ENCODE results near the gene FBLN2. TPM values are rescaled to one million over a fixed set of nuclear protein-coding genes. Genes with fewer than 3 reads are reported as not detected.

The FBLN2 gene
- polyA plus RNA-seq, 3 donors = 0.08 TPM; not detected in 2

DNA sequence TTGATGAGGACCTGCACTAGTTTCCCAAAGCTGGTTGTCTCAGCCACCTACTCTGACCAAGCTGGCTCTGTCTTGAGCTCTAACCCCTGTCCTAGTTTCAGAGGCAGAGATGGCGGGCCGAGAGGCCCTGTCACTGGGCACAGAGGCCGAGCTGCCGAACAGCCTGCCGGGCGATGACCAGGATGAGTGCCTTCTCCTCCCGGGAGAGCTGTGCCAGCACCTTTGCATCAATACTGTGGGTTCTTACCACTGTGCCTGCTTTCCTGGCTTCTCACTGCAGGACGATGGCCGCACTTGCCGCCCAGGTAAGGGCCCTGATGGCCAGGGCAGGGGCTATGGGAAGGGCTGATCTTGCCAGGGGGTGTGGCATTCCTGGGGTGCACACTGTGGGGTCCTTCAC lies 69.1 kb downstream of the FBLN2 start:
- Mint-ChIP-seq H3K36me3 (no peaks in the 10 kb centered on the region), H3K27me3 (ENCODE audit: low read depth in 3 of 3) (peaks cover 0 to 5% (median 0%) of the 10 kb centered on the region in 3 donors), H3K9me3 (peaks cover 0 to 4% (median 2%) of the 10 kb centered on the region in 7 donors), H3K4me3 (no peak overlapping the region), H3K27ac (peak overlapping the region in 1 of 7 donors; percentile 72), H3K4me1 (no peaks in the 10 kb centered on the region)
- intact Hi-C loops (cut with micrococcal nuclease) = no loop called here
- Histone ChIP-seq H2AFZ (ENCODE audit: insufficient read depth, low read depth, low read length, poor library complexity, severe bottlenecking) (no peak overlapping the region), H3K9ac (ENCODE audit: insufficient read depth, low read length, poor library complexity, severe bottlenecking) (no peak overlapping the region), H3K27ac (ENCODE audit: low read depth in 1 of 2, low read length in 2 of 2) (no peak overlapping the region), H3K4me1 (ENCODE audit: control insufficient read depth in 1 of 2, insufficient read depth in 2 of 2, low read length in 2 of 2) (no peaks in the 10 kb centered on the region), H3K36me3 (replicated peaks in 1 of 2; ENCODE audit: control insufficient read depth in 1 of 2, insufficient read depth in 2 of 2, low read length in 2 of 2) (no peaks in the 10 kb centered on the region), H3K4me3 (replicated peaks in 1 of 3; ENCODE audit: low read depth in 2 of 3, low read length in 3 of 3) (no peak overlapping the region), H3K4me2 (replicated peaks; ENCODE audit: extremely low read depth, low read length, poor library complexity, severe bottlenecking) (no peak overlapping the region), H4K20me1 (ENCODE audit: insufficient read depth, low read length) (no peaks in the 10 kb centered on the region), H3K9me3 (replicated peaks in 1 of 2; ENCODE audit: control insufficient read depth in 1 of 2, insufficient read depth in 1 of 2, low read length in 2 of 2) (no peaks in the 10 kb centered on the region), H3K27me3 (ENCODE audit: control insufficient read depth in 2 of 2, insufficient read depth in 2 of 2, low read length in 2 of 2) (no peaks in the 10 kb centered on the region), H3K79me2 (ENCODE audit: insufficient read depth, low read length) (no peaks in the 10 kb centered on the region)
- no peak for DNase-seq
- TF ChIP-seq, protein P1, sequence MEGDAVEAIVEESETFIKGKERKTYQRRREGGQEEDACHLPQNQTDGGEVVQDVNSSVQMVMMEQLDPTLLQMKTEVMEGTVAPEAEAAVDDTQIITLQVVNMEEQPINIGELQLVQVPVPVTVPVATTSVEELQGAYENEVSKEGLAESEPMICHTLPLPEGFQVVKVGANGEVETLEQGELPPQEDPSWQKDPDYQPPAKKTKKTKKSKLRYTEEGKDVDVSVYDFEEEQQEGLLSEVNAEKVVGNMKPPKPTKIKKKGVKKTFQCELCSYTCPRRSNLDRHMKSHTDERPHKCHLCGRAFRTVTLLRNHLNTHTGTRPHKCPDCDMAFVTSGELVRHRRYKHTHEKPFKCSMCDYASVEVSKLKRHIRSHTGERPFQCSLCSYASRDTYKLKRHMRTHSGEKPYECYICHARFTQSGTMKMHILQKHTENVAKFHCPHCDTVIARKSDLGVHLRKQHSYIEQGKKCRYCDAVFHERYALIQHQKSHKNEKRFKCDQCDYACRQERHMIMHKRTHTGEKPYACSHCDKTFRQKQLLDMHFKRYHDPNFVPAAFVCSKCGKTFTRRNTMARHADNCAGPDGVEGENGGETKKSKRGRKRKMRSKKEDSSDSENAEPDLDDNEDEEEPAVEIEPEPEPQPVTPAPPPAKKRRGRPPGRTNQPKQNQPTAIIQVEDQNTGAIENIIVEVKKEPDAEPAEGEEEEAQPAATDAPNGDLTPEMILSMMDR (IDR thresholded peaks at IDR 0.05) = no peak
- 97% methylated on average over 8 of the region's 10 CpGs for WGBS (ENCODE audit: insufficient coverage)

DNA sequence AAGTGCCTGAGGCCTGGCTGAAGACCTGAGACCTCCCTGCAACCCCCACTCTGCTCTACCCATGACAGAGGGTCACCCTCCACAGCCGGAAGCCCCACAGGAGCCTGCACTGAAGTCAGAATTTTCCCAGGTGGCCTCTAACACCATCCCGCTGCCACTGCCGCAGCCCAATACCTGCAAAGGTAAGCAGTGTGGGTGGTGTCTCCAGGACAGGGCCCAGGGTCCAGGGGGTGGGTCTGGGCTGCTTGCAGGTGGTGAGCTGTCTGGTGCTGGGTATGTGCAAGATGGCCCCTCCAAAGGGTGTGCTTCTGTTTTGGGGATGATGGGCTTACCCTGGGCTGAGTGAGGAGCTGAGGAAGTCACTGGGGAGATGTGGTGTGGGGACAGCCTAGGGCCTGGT lies 69.9 kb downstream of the FBLN2 start:
- H3K27ac Mint-ChIP-seq = no peak overlapping the region
- Histone ChIP-seq H3K4me3 (replicated peaks in 1 of 3; ENCODE audit: low read depth in 2 of 3, low read length in 3 of 3) (no peak overlapping the region), H3K4me1 (ENCODE audit: control insufficient read depth in 1 of 2, insufficient read depth in 2 of 2, low read length in 2 of 2) (no peaks in the 10 kb centered on the region), H3K79me2 (ENCODE audit: insufficient read depth, low read length) (no peaks in the 10 kb centered on the region), H4K20me1 (ENCODE audit: insufficient read depth, low read length) (no peaks in the 10 kb centered on the region), H3K36me3 (replicated peaks in 1 of 2; ENCODE audit: control insufficient read depth in 1 of 2, insufficient read depth in 2 of 2, low read length in 2 of 2) (no peaks in the 10 kb centered on the region), H3K27ac (ENCODE audit: low read depth in 1 of 2, low read length in 2 of 2) (no peak overlapping the region), H3K9me3 (replicated peaks in 1 of 2; ENCODE audit: control insufficient read depth in 1 of 2, insufficient read depth in 1 of 2, low read length in 2 of 2) (no peaks in the 10 kb centered on the region), H3K27me3 (ENCODE audit: control insufficient read depth in 2 of 2, insufficient read depth in 2 of 2, low read length in 2 of 2) (no peaks in the 10 kb centered on the region), H2AFZ (ENCODE audit: insufficient read depth, low read depth, low read length, poor library complexity, severe bottlenecking) (no peak overlapping the region), H3K4me2 (replicated peaks; ENCODE audit: extremely low read depth, low read length, poor library complexity, severe bottlenecking) (no peak overlapping the region), H3K9ac (ENCODE audit: insufficient read depth, low read length, poor library complexity, severe bottlenecking) (no peak overlapping the region)
- WGBS (ENCODE audit: insufficient coverage) = no CpG with 5 or more reads among the region's 3 CpGs
- no peak overlapping the region for H3K4me3 Mint-ChIP-seq
- H3K27me3 Mint-ChIP-seq (ENCODE audit: low read depth in 3 of 3) = peaks cover 0 to 5% (median 0%) of the 10 kb centered on the region in 3 donors
- H3K9me3 Mint-ChIP-seq = peaks cover 0 to 4% (median 2%) of the 10 kb centered on the region in 7 donors
- H3K4me1 Mint-ChIP-seq = no peaks in the 10 kb centered on the region
- TF ChIP-seq, protein P1 (IDR thresholded peaks at IDR 0.05) = no peak
- intact Hi-C loops (cut with micrococcal nuclease) = no loop called here
- H3K36me3 Mint-ChIP-seq = no peaks in the 10 kb centered on the region
- no peak for DNase-seq

All from CD14-positive monocyte (primary cell).